HG02885 (cell line): ENCODE data around the gene MTNR1A.
"Not testable (repeated sequence)": the region's sequence is repeated elsewhere in the genome, so short reads cannot be mapped to it uniquely, and the experiment has no call there.

ENCODE experiments used
- ATAC-seq: cut with Tn5 transposase; IDR thresholded peaks from one replicate; pipeline ENCODE4 v1.9.1; 2021; ENCODE audit warnings: mild to moderate bottlenecking; ENCODE audit not compliant: unreplicated experiment, poor library complexity

Gene MTNR1A

GRCh38 chr4:186566068-186566467 lies 10.7 kb upstream of the MTNR1A start:
- no peak for ATAC-seq

- no peak for ATAC-seq
These were observed 8.4 kb upstream of the MTNR1A start for GRCh38 chr4:186563761-186564160.

- ATAC-seq = no peak
These were observed 6.4 kb upstream of the MTNR1A start for GRCh38 chr4:186561748-186562147.

GRCh38 chr4:186560647-186561046 lies 5.3 kb upstream of the MTNR1A start:
- ATAC-seq = no peak

GRCh38 chr4:186557486-186557885 lies 2.1 kb upstream of the MTNR1A start:
- no peak for ATAC-seq

GRCh38 chr4:186557061-186557460 lies 1.7 kb upstream of the MTNR1A start:
- ATAC-seq = no peak

DNA sequence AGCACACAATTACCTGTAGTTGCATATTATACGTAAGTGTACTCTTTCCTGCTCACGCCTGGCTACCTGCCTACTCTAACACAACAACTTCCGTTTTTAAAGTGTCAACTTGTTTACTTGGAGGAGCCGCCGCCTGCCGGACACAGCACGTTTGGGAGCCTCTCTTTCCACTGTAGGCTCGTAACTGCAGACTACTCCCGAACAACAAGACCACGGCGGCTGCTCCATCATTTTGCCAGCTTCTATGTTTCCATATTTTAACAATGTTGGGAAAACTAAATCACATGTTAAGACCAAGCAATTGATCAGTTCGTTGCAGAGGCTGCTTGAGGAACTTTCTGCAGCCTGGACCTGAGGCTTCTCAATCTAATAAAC lies 841 bp downstream of the MTNR1A start:
- ATAC-seq = no peak

DNA sequence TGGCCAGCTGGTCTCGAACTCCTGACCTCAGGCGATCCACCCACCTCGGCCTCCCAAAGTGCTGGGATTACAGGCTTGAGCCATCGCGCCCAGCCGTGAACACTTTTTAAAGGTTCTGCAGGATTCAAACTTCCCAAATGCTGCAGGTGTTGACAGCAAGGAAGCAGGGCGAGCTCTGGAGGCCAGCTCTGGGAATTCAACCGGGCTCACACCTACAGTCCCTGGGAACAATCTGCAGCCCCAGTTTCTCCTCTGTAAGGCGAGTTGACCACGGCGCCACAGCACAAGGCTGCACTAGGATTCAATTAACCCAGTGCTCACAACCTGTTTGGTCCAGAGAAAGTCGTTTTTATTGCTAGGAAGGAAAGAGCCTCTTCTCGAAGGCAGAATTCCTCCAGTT lies 1.6 kb downstream of the MTNR1A start:
- no peak for ATAC-seq

DNA sequence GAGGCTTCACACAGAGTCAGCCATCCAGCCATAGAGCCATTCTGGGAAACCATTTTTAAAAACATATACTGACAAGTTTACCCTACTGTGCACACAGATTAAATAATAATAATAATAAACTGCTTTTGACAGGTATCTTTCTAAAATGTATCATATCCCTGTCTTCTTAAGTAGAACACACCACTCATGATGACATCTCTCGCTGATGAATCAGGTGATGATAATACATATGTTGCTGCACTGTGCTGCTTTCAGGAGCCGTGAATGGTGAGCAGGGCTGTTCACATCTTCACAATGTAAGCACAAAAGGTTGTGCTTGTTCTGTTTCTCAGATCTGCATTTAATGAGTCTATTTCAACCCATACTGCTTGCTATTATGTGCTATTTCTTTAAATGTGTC lies 3.5 kb downstream of the MTNR1A start:
- no peak for ATAC-seq

- no peak for ATAC-seq
These were observed 9.9 kb downstream of the MTNR1A start for GRCh38 chr4:186545436-186545835.

DNA sequence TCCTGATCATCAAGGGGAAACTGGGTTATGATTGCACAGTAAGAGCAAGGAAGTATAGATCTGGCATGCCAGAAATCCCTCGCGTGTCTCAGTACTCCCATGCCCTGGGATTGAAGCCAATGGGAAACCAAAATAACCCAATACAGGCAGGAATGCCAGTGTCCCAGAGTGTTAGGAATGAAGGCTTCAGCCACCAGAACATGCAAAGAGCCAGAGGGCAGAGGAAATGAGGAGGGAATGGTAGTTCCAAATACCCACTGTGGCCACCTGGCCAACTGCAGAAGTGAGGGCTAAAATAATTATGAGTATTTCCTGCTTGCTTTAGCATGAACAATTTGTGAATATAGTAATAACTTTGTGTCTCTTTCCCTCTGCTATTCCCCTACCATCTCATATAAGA lies 12.2 kb downstream of the MTNR1A start:
- no peak for ATAC-seq

DNA sequence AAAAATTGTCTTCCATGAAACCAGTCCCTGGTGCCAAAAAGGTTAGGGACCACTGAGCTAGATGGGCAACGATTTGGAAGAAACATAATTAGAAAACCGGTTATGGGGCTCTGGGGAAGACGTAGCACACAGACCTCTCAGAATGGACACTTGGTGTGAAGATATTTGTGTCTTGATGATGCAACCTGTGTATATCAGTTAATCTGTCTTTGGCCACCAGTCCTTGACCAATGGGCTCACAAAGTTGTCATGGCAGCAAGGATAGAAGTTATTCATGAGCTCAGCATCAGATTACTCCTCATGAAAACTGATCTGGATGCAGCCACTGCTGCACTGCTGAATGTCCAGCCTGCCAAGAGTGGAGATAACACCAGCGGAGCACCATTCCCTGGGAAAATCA lies 13.6 kb downstream of the MTNR1A start:
- no peak for ATAC-seq

DNA sequence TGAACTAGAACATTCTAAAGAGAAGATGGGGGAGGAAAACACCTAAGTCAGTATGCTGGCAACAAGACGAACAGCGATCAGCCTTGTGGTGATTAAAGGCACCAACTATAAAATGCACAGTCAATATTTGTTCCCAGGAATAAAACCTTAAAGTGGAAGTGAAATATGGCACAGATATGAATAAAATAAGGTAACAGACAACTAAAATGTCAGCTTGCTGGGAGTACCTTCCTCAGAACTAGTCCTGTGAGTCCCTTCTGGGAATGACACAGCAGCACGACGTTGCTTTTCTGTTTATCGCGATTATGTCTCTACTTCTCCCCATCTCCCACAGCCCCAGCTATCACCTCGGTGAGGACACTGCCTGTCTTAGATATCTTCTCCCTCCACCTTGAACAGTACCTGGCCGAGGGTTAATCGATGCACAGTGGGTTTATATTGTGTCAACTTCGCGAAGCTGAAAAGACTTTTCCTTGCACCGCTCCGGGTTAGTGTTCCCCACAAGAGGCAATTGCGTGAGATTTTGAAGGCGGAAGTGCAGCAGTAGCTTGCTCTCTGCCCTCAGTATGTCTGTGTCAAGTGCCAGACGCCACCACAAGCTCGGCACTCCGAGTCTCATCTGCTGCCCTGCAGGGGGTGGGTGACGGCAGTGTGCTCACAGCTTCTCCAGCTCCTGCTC lies 17.4 kb downstream of the MTNR1A start:
- ATAC-seq = no peak

GRCh38 chr4:186536285-186536684 lies 19.1 kb downstream of the MTNR1A start:
- ATAC-seq = no peak

DNA sequence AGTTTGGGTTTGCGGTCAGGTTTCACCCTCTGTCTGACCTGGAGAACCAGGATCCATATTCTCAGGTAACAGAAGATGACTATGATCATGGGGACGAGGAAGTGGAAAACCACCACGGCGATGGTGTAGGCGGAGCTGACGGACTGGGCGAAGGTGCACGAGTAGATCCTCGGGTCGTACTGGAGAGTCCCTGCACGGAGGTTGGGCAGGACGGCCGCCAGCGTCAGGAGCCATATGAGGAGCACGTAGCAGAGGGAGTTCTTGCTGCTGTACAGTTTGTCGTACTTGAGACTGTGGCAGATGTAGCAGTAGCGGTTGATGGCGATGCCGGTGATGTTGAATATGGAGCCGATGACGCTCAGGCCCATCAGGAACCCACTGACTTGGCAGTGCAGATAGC lies 21.3 kb downstream of the MTNR1A start:
- ATAC-seq = no peak

DNA sequence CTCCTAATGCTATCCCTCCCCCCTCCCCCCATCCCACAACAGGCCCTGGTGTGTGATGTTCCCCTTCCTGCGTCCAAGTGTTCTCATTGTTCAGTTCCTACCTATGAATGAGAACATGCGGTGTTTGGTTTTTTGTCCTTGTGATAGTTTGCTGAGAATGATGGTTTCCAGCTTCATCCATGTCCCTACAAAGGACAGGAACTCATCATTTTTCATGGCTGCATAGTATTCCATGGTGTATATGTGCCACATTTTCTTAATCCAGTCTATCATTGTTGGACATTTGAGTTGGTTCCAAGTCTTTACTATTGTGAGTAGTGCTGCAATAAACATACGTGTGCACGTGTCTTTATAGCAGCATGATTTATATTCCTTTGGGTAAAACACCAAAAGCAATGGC lies 31.4 kb downstream of the MTNR1A start:
- ATAC-seq = not testable (repeated sequence)

GRCh38 chr4:186516287-186516686 lies 39.1 kb downstream of the MTNR1A start:
- no peak for ATAC-seq

GRCh38 chr4:186514271-186514950 lies 41.0 kb downstream of the MTNR1A start:
- no peak for ATAC-seq

- not testable (repeated sequence) for ATAC-seq
These were observed 50.6 kb downstream of the MTNR1A start for GRCh38 chr4:186504771-186505170.

DNA sequence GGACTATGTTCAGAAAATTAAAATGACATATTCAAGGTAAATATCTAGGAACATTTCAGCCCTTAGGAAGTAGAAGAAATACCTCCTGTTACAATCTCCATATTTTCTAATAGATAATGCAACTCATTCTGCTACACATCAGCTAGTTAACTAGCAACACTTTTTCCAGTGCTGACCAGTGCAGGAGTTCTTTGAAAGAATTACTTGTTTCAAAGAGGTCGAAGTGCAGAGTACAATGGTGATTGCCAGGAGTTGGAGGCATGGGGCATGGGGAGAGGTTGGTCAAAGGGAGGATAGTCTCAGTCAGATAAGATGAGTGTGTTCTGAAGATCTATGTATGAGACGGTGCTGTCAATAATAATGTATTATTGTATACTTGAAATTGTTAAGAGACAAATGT lies 53.1 kb downstream of the MTNR1A start:
- ATAC-seq = no peak

- ATAC-seq = no peak
These were observed 53.8 kb downstream of the MTNR1A start for GRCh38 chr4:186501554-186501953.

- no peak for ATAC-seq
These were observed 54.6 kb downstream of the MTNR1A start for GRCh38 chr4:186500721-186501304.
